CD4-positive, alpha-beta T cell (primary cell): Measurements from ENCODE around the gene TMEM219. TPM values are rescaled to one million over a fixed set of nuclear protein-coding genes. Genes with fewer than 3 reads are reported as not detected.

Experiments
- ATAC-seq: fragments of 200-7000 bp; cut with Tn5 transposase; one replicate; pipeline ENCODE4 v1.10.0; 2022; ENCODE audit warnings: mild to moderate bottlenecking; ENCODE audit not compliant: poor library complexity
- CTCF ChIA-PET: fragments of 350-600 bp; sonication (Branson Sonifier 250); formaldehyde crosslinking; loops from one replicate; lab custom pipeline; 2021; ENCODE audit warnings: antibody characterized with exemption, inconsistent platforms; lab: Charles Lee
- POLR2A ChIA-PET: fragments of 350-600 bp; sonication (Branson Sonifier 250); formaldehyde crosslinking; loops from one replicate; lab custom pipeline; 2021; ENCODE audit warnings: antibody characterized with exemption, inconsistent platforms; lab: Charles Lee
- DNase-seq, 14 experiments: peaks; one replicate each; pipeline ENCODE4 v3.0.0-alpha.2; 2013 to 2020; ENCODE audit warnings: mixed read lengths in 2 of 14
- H3K27ac ChIP-seq, 2 donors: one replicate each; pipeline versions ENCODE4 v1.5.1 to v1.7.0; 2013; ENCODE audit warnings: low read length in 2 of 2, low read depth in 1 of 2, mild to moderate bottlenecking in 1 of 2
- H3K27me3 ChIP-seq, 2 experiments: 1 replicate in 1 of 2; 2 replicates in 1 of 2; pipeline versions ENCODE4 v1.6.1 to v1.7.0; 2013; ENCODE audit warnings: low read length in 2 of 2, control low read depth in 1 of 2, mild to moderate bottlenecking in 1 of 2, moderate library complexity in 1 of 2; ENCODE audit not compliant: insufficient read depth in 2 of 2, control insufficient read depth in 1 of 2
- H3K36me3 ChIP-seq: one replicate; pipeline ENCODE4 v1.6.1; 2013; ENCODE audit warnings: low read length, control low read depth; ENCODE audit not compliant: insufficient read depth
- H3K4me1 ChIP-seq: one replicate; pipeline ENCODE4 v1.6.1; 2013; ENCODE audit warnings: low read length, control low read depth; ENCODE audit not compliant: insufficient read depth
- H3K4me3 ChIP-seq: one replicate; pipeline ENCODE4 v1.5.1; 2013; ENCODE audit warnings: mild to moderate bottlenecking, low read length, moderate library complexity
- H3K9me3 ChIP-seq, 2 experiments: 1 replicate in 1 of 2; 2 replicates in 1 of 2; pipeline versions ENCODE4 v1.6.1 to v1.7.0; 2013; ENCODE audit warnings: low read length in 2 of 2, mild to moderate bottlenecking in 2 of 2, control low read depth in 1 of 2, moderate library complexity in 1 of 2; ENCODE audit not compliant: control insufficient read depth in 1 of 2, insufficient read depth in 1 of 2
- H3K27ac Mint-ChIP-seq: one replicate; pipeline ENCODE4 v1.8.0; 2020; ENCODE audit warnings: mixed read lengths
- H3K27me3 Mint-ChIP-seq: one replicate; pipeline ENCODE4 v1.8.0; 2021; ENCODE audit warnings: mixed read lengths
- H3K36me3 Mint-ChIP-seq: one replicate; pipeline ENCODE4 v1.8.0; 2021; ENCODE audit warnings: low read depth, mixed read lengths
- H3K4me1 Mint-ChIP-seq: one replicate; pipeline ENCODE4 v1.8.0; 2021; ENCODE audit warnings: low read depth, mixed read lengths
- H3K4me3 Mint-ChIP-seq: one replicate; pipeline ENCODE4 v1.8.0; 2020; ENCODE audit warnings: mild to moderate bottlenecking, mixed read lengths
- H3K9me3 Mint-ChIP-seq: one replicate; pipeline ENCODE4 v1.8.0; 2020; ENCODE audit warnings: mixed read lengths
- CTCF ChIP-seq: fragments of 200-600 bp; IDR thresholded peaks from one replicate; pipeline ENCODE4 v1.8.0; 2022; ENCODE audit warnings: antibody characterized with exemption, mild to moderate bottlenecking
- intact Hi-C, 2 experiments: fragments of 100-400 bp; cut with DNase I in 1 of 2; cut with micrococcal nuclease in 1 of 2; formaldehyde crosslinking; loops; one replicate each; pipeline versions ENCODE4 v1.15.1 to v1.9.0; 2023 to 2025; cut with DNase I, micrococcal nuclease
- total RNA-seq, 174 experiments: library from RNA in 2 of 174; stranded (reverse) in 2 of 174; gene quantifications; one replicate each; pipeline ENCODE4 v1.2.3 and lab custom pipeline; 2021 to 2026

TMEM219 gene
- total RNA-seq, 2 experiments from 2014 or later, result 56.9 to 63.3 TPM

- Histone ChIP-seq H3K4me3 (no peak overlapping the region), H3K9me3 (no peaks in the 10 kb centered on the region), H3K27me3 (no peaks in the 10 kb centered on the region), H3K4me1 (peaks cover 37% of the 10 kb centered on the region), H3K36me3 (peaks cover 53% of the 10 kb centered on the region), H3K27ac (no peak overlapping the region)
- H3K27me3 Mint-ChIP-seq, result no peaks in the 10 kb centered on the region
- TF ChIP-seq CTCF, result no peak
- peaks cover 66% of the 10 kb centered on the region for H3K36me3 Mint-ChIP-seq
- H3K4me1 Mint-ChIP-seq, result peaks cover 48% of the 10 kb centered on the region
- ChIA-PET POLR2A (interaction anchor here (1.9 kb wide), 1 partner anchor 17 kb away, joined by 9 read pairs; the partner anchor contains the start of gene TMEM219), CTCF (no interaction called here)
- no peak overlapping the region for H3K4me3 Mint-ChIP-seq
- H3K27ac Mint-ChIP-seq, result no peak overlapping the region
- DNase-seq (no peak), ATAC-seq (no peak)
- H3K9me3 Mint-ChIP-seq, result no peaks in the 10 kb centered on the region
- intact Hi-C loops, result loop anchor here in 1 of 2 experiments (5.0 kb wide), 1 partner anchor 56 kb away; no protein-coding TSS in a partner anchor
Observed at GRCh38 chr16:29978081-29978480, 16.2 kb downstream of the TMEM219 start.

- DNase-seq, result no peak
- CTCF ChIA-PET, result no interaction called here
- Histone ChIP-seq H3K9me3 (no peaks in the 10 kb centered on the region), H3K4me1 (peaks cover 33% of the 10 kb centered on the region), H3K4me3 (no peak overlapping the region), H3K27ac (no peak overlapping the region), H3K27me3 (no peaks in the 10 kb centered on the region), H3K36me3 (peaks cover 59% of the 10 kb centered on the region)
- H3K36me3 Mint-ChIP-seq, result peaks cover 73% of the 10 kb centered on the region
- peaks cover 41% of the 10 kb centered on the region for H3K4me1 Mint-ChIP-seq
- H3K9me3 Mint-ChIP-seq, result no peaks in the 10 kb centered on the region
- no peaks in the 10 kb centered on the region for H3K27me3 Mint-ChIP-seq
- intact Hi-C loops, result loop anchor here in 1 of 2 experiments (5.0 kb wide), 1 partner anchor 56 kb away; no protein-coding TSS in a partner anchor
- TF ChIP-seq CTCF, result no peak
- POLR2A ChIA-PET, result interaction anchor here (1.9 kb wide), 1 partner anchor 17 kb away, joined by 9 read pairs; the partner anchor contains the start of gene TMEM219
- no peak for ATAC-seq
- H3K27ac Mint-ChIP-seq, result no peak overlapping the region
- H3K4me3 Mint-ChIP-seq, result no peak overlapping the region
Observed at GRCh38 chr16:29978564-29979270, 16.8 kb downstream of the TMEM219 start.

GRCh38 chr16:29982560-29983419, 20.9 kb downstream of the TMEM219 start:
- ChIA-PET POLR2A (interaction anchor here (0.7 kb wide), 1 partner anchor 14 kb away, joined by 3 read pairs; no protein-coding TSS in a partner anchor), CTCF (no interaction called here)
- H3K27me3 ChIP-seq, result no peaks in the 10 kb centered on the region
- Mint-ChIP-seq H3K36me3 (peaks cover 91% of the 10 kb centered on the region), H3K27ac (no peak overlapping the region), H3K4me1 (peaks cover under 1% of the 10 kb centered on the region), H3K27me3 (no peaks in the 10 kb centered on the region), H3K4me3 (no peak overlapping the region), H3K9me3 (no peaks in the 10 kb centered on the region)
- no peak overlapping the region for H3K27ac ChIP-seq
- peaks cover 94% of the 10 kb centered on the region for H3K36me3 ChIP-seq
- ATAC-seq (no peak), DNase-seq (no peak)
- TF ChIP-seq CTCF, result no peak
- H3K4me3 ChIP-seq, result no peak overlapping the region
- intact Hi-C loops, result no loop called here
- no peaks in the 10 kb centered on the region for H3K9me3 ChIP-seq
- H3K4me1 ChIP-seq, result no peaks in the 10 kb centered on the region
